ENCODE data around the gene CAMK4. TPM values are rescaled to one million over a fixed set of nuclear protein-coding genes. Genes with fewer than 3 reads are reported as not detected.

CAMK4 gene
- total and polyA plus RNA-seq, 2 donors (not counting 3 experiments of a cell fraction or from before 2014, with no cell fraction given), result 2.2 to 5.4 TPM

DNA sequence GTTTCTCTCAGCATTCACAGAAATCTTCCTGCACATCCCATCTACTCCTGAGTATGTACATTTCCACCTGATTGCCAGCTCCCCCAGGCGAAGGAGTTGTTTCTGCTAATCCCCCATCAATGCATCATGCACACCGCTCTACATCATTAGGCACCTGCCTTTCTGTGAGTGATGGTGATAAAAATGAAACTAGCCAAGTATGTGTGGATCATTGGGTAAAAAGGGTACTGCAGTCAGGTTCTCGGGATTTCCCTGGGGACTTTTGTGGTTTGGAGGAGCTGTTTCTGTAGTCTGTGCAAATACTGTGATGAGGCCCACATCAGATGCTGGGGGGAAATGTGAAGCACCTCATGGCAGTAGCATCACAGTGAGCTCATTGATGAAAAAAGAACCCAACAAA lies 30.4 kb downstream of the CAMK4 start:
- no peak overlapping the region for H3K27ac ChIP-seq (ENCODE audit: insufficient read depth, low read depth, low read length)
- H3K4me3 ChIP-seq (replicated peaks in 1 of 3; ENCODE audit: insufficient read depth in 1 of 3, low read depth in 1 of 3, low read length in 3 of 3), result no peak overlapping the region
- TF ChIP-seq, protein P1, sequence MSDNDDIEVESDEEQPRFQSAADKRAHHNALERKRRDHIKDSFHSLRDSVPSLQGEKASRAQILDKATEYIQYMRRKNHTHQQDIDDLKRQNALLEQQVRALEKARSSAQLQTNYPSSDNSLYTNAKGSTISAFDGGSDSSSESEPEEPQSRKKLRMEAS (IDR thresholded peaks at IDR 0.05; ENCODE audit: insufficient read depth, insufficient read length), result no peak
- TF ChIP-seq POLR2AphosphoS5 (IDR thresholded peaks at IDR 0.05; ENCODE audit: insufficient read depth, low read depth, low read length) (no peak), GATA2 (IDR thresholded peaks at IDR 0.05; ENCODE audit: insufficient read depth, insufficient read length, low read depth, low read length) (no peak), POLR2A (IDR thresholded peaks at IDR 0.05; ENCODE audit: low read depth, low read length) (no peak), EZH2 (IDR thresholded peaks at IDR 0.05; ENCODE audit: borderline replicate concordance, low read depth, low read length, severe bottlenecking) (no peak), MYC (IDR thresholded peaks at IDR 0.05; ENCODE audit: low read depth, low read length) (no peak), JUN (IDR thresholded peaks at IDR 0.05; ENCODE audit: borderline replicate concordance, insufficient read depth, insufficient read length, low read depth) (no peak), FOS (IDR thresholded peaks at IDR 0.05; ENCODE audit: borderline replicate concordance, insufficient read depth, low read length) (no peak)
- TF ChIP-seq, protein P2, sequence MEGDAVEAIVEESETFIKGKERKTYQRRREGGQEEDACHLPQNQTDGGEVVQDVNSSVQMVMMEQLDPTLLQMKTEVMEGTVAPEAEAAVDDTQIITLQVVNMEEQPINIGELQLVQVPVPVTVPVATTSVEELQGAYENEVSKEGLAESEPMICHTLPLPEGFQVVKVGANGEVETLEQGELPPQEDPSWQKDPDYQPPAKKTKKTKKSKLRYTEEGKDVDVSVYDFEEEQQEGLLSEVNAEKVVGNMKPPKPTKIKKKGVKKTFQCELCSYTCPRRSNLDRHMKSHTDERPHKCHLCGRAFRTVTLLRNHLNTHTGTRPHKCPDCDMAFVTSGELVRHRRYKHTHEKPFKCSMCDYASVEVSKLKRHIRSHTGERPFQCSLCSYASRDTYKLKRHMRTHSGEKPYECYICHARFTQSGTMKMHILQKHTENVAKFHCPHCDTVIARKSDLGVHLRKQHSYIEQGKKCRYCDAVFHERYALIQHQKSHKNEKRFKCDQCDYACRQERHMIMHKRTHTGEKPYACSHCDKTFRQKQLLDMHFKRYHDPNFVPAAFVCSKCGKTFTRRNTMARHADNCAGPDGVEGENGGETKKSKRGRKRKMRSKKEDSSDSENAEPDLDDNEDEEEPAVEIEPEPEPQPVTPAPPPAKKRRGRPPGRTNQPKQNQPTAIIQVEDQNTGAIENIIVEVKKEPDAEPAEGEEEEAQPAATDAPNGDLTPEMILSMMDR (IDR thresholded peaks at IDR 0.05; ENCODE audit: extremely low read depth in 1 of 2, insufficient read depth in 1 of 2, low read depth in 1 of 2, low read length in 2 of 2), result no peak
- intact Hi-C loops (cut with micrococcal nuclease), result no loop called here
- H3K27me3 ChIP-seq (ENCODE audit: control insufficient read depth in 2 of 2, insufficient read depth in 2 of 2, low read length in 2 of 2), result no peaks in the 10 kb centered on the region
- no peak overlapping the region for H3K4me2 ChIP-seq (ENCODE audit: insufficient read depth, low read length)
- ChIA-PET CTCF (interaction anchor here (1.0 to 1.7 kb wide), 3 partner anchors 9 to 23 kb away, joined by 3 to 4 read pairs (median 3); no protein-coding TSS in a partner anchor), POLR2A (no interaction called here)
- H3K9me1 ChIP-seq (replicated peaks; ENCODE audit: control insufficient read depth, extremely low read depth, insufficient read depth, low read length), result no peaks in the 10 kb centered on the region
- no peaks in the 10 kb centered on the region for H4K20me1 ChIP-seq (replicated peaks; ENCODE audit: control insufficient read depth, extremely low read depth, insufficient read depth, low read length)
- no peaks in the 10 kb centered on the region for H3K79me2 ChIP-seq (ENCODE audit: control insufficient read depth, insufficient read depth, low read length)
- BruUV-seq (replicated peaks), result no TSS peak
- dilution Hi-C loops (cut with MboI; ENCODE audit: extremely low pct_ligation_motif_present, low sequenced_read_pairs), result no loop called here
- no peaks in the 10 kb centered on the region for H3K4me1 ChIP-seq (ENCODE audit: control insufficient read depth, extremely low read depth, insufficient read depth, low read length)
- H2AFZ ChIP-seq (ENCODE audit: low read depth, low read length), result no peak overlapping the region
- DNase-seq (ENCODE audit: low read depth, low spot score) (no peak), FAIRE-seq (no peak)
- no peak overlapping the region for H3K9ac ChIP-seq (replicated peaks; ENCODE audit: extremely low read depth, insufficient read depth, low read length)
- H3K36me3 ChIP-seq (ENCODE audit: control insufficient read depth in 2 of 2, extremely low read depth in 1 of 2, insufficient read depth in 2 of 2, low read length in 2 of 2), result no peaks in the 10 kb centered on the region
- no peaks in the 10 kb centered on the region for H3K9me3 ChIP-seq (replicated peaks; ENCODE audit: control insufficient read depth, insufficient read depth, low read length)
